ENCODE measurements around the gene MRPL28. TPM values are rescaled to one million over a fixed set of nuclear protein-coding genes. Genes with fewer than 3 reads are reported as not detected.

The MRPL28 gene
- total RNA-seq, 1 experiment from 2014 or later = 140 TPM

DNA sequence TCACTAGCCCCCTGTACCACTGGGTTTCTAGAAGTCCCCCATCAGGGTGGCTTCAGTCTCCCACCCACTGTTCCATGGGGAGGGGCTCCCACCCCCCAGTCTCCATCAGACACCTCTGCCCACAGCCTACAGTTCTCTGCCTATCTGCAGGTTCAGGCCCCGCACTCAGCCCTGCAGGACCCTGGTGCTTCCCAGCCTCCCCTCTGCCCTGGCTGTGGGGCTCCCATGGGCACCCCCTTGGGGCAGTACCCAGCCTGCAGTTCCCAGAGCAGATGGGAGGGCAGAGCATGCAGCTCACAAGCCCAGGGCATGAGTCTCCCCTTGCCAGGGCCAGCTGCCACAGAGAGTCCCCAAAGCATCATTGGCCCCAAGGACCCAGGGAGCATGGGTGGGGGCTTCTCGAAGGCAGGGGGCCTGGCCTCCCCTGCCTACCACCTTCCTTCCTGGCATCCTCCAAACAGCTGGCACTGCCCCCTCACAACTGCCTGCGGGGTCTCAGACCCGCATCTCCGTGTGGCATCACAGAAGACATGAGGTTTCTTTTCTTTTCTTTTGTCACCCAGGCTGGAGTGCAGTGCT is 2.8 kb upstream of the MRPL28 start:
- H3K36me3 ChIP-seq (ENCODE audit: control insufficient read depth, insufficient read depth, low read length) = no peaks in the 10 kb centered on the region; the same call in 1 of the 2 replicates

DNA sequence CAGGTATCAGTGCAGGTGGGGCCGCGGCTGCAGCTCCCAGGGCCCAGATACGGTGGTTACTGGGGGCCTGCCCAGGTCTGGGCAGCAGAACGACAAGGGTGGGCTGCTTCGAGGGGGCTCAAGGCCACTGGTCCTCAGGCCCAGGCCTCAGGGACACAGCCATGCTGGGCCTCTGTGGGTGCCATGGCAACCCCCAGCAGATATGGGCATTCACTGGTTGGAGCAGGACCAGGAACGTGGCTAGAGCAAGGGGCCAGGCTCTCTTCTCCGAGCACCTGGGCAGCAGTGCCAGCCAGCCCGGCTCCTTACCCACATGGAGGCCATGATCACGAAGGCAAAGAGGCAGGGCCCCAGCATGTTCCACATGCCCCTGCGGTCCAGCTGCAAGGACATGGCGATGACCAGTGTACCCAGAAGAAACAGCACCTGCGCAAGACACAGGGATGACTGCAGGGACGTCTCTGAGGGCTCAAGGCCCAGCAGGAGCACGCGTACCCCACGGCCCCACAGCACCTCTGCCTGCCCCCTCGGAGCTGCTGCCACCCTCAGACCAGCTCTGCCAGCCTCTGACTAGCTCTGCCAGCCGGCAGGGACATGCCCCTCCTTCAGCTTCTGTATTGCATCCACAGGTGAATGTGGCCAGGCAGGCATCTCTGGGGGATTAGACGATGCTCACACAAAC is 2.1 kb upstream of the MRPL28 start:
- TF ChIP-seq TCF7L2 (IDR thresholded peaks at IDR 0.05; ENCODE audit: low read depth, low read length) = no peak
- TF ChIP-seq POLR2AphosphoS5 (IDR thresholded peaks at IDR 0.05; ENCODE audit: low read depth, low read length) = no peak
- TF ChIP-seq, protein P1, sequence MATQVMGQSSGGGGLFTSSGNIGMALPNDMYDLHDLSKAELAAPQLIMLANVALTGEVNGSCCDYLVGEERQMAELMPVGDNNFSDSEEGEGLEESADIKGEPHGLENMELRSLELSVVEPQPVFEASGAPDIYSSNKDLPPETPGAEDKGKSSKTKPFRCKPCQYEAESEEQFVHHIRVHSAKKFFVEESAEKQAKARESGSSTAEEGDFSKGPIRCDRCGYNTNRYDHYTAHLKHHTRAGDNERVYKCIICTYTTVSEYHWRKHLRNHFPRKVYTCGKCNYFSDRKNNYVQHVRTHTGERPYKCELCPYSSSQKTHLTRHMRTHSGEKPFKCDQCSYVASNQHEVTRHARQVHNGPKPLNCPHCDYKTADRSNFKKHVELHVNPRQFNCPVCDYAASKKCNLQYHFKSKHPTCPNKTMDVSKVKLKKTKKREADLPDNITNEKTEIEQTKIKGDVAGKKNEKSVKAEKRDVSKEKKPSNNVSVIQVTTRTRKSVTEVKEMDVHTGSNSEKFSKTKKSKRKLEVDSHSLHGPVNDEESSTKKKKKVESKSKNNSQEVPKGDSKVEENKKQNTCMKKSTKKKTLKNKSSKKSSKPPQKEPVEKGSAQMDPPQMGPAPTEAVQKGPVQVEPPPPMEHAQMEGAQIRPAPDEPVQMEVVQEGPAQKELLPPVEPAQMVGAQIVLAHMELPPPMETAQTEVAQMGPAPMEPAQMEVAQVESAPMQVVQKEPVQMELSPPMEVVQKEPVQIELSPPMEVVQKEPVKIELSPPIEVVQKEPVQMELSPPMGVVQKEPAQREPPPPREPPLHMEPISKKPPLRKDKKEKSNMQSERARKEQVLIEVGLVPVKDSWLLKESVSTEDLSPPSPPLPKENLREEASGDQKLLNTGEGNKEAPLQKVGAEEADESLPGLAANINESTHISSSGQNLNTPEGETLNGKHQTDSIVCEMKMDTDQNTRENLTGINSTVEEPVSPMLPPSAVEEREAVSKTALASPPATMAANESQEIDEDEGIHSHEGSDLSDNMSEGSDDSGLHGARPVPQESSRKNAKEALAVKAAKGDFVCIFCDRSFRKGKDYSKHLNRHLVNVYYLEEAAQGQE (IDR thresholded peaks at IDR 0.05; ENCODE audit: insufficient read depth in 1 of 2, low read depth in 2 of 2, low read length in 1 of 2) = no peak
- TF ChIP-seq SIN3A (IDR thresholded peaks at IDR 0.05; ENCODE audit: borderline replicate concordance, insufficient read depth, low read depth, low read length) = no peak
- TF ChIP-seq, protein P2, sequence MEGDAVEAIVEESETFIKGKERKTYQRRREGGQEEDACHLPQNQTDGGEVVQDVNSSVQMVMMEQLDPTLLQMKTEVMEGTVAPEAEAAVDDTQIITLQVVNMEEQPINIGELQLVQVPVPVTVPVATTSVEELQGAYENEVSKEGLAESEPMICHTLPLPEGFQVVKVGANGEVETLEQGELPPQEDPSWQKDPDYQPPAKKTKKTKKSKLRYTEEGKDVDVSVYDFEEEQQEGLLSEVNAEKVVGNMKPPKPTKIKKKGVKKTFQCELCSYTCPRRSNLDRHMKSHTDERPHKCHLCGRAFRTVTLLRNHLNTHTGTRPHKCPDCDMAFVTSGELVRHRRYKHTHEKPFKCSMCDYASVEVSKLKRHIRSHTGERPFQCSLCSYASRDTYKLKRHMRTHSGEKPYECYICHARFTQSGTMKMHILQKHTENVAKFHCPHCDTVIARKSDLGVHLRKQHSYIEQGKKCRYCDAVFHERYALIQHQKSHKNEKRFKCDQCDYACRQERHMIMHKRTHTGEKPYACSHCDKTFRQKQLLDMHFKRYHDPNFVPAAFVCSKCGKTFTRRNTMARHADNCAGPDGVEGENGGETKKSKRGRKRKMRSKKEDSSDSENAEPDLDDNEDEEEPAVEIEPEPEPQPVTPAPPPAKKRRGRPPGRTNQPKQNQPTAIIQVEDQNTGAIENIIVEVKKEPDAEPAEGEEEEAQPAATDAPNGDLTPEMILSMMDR (IDR thresholded peaks at IDR 0.05) = no peak
- intact Hi-C loops (cut with micrococcal nuclease; ENCODE audit: unreplicated experiment) = no loop called here
- no peak overlapping the region for H3K27ac ChIP-seq (ENCODE audit: low read length)
- no peak for ATAC-seq
- peaks cover 17% of the 10 kb centered on the region for H3K4me1 ChIP-seq (ENCODE audit: control insufficient read depth, insufficient read depth, low read length)
- no peak for DNase-seq (ENCODE audit: low read depth, low spot score)
- ChIA-PET POLR2A (interaction anchor here (0.5 kb wide), 2 partner anchors 14 to 62 kb away, joined by 4 to 6 read pairs; no protein-coding TSS in a partner anchor), CTCF (interaction anchor here (0.5 kb wide), 1 partner anchor 10 kb away, joined by 3 read pairs; no protein-coding TSS in a partner anchor)
- no peak overlapping the region for H3K4me3 ChIP-seq (ENCODE audit: low read depth in 2 of 2, low read length in 2 of 2)
- no TSS peak for BruUV-seq (replicated peaks)
- H3K27me3 ChIP-seq (ENCODE audit: control insufficient read depth, insufficient read depth, low read length) = no peaks in the 10 kb centered on the region
- no peaks in the 10 kb centered on the region; the same call in 1 of the 2 replicates for H3K36me3 ChIP-seq (ENCODE audit: control insufficient read depth, insufficient read depth, low read length)
- H3K9me3 ChIP-seq (ENCODE audit: control insufficient read depth, insufficient read depth, low read depth, low read length) = no peaks in the 10 kb centered on the region
- in situ Hi-C loops (cut with HindIII; ENCODE audit: low pct_unique_long_range_greater_than_20kb, low sequenced_read_pairs) = no loop called here

More for the DNA sequence above, 2.8 kb upstream of the MRPL28 start:
- ChIA-PET CTCF (no interaction called here), POLR2A (interaction anchor here (0.5 kb wide), 1 partner anchor 15 kb away, joined by 6 read pairs; no protein-coding TSS in a partner anchor)
- Histone ChIP-seq H3K27ac (ENCODE audit: low read length) (no peak overlapping the region), H3K4me1 (ENCODE audit: control insufficient read depth, insufficient read depth, low read length) (peaks cover 17% of the 10 kb centered on the region), H3K27me3 (ENCODE audit: control insufficient read depth, insufficient read depth, low read length) (no peaks in the 10 kb centered on the region), H3K9me3 (ENCODE audit: control insufficient read depth, insufficient read depth, low read depth, low read length) (no peaks in the 10 kb centered on the region), H3K4me3 (ENCODE audit: low read depth in 2 of 2, low read length in 2 of 2) (no peak overlapping the region)
- DNase-seq (ENCODE audit: low read depth, low spot score) (no peak), ATAC-seq (no peak)
- no TSS peak for BruUV-seq (replicated peaks)
- intact Hi-C loops (cut with micrococcal nuclease; ENCODE audit: unreplicated experiment) = no loop called here
- in situ Hi-C loops (cut with HindIII; ENCODE audit: low pct_unique_long_range_greater_than_20kb, low sequenced_read_pairs) = no loop called here
- no peak for TF ChIP-seq TCF7L2 (IDR thresholded peaks at IDR 0.05; ENCODE audit: low read depth, low read length)
- TF ChIP-seq SIN3A (IDR thresholded peaks at IDR 0.05; ENCODE audit: borderline replicate concordance, insufficient read depth, low read depth, low read length) = no peak
- TF ChIP-seq, protein P1 (IDR thresholded peaks at IDR 0.05; ENCODE audit: insufficient read depth in 1 of 2, low read depth in 2 of 2, low read length in 1 of 2) = no peak
- TF ChIP-seq, protein P2 (IDR thresholded peaks at IDR 0.05) = no peak
